K562 (cell line): ENCODE data around the gene B3GALT6. TPM values are rescaled to one million over a fixed set of nuclear protein-coding genes. Genes with fewer than 3 reads are reported as not detected.

Experiments
- ATAC-seq: fragments of 200-7000 bp; cut with Tn5 transposase; 3 replicates; pipeline ENCODE4 v1.9.1; 2020; ENCODE audit warnings: moderate library complexity
- BruUV-seq: library from RNA; stranded (reverse); fragments of 400-500 nt; replicated peaks from 2 replicates; lab custom pipeline; 2021; lab: Mats Ljungman, UMichigan
- CTCF ChIA-PET: fragments of 300-600 bp; formaldehyde crosslinking; extraction: SDS; loops from one replicate; lab custom pipeline; 2021; ENCODE audit warnings: low intra/inter-chr PET ratio; lab: Yijun Ruan, JAX
- POLR2A ChIA-PET: fragments of 300-600, 350-650 bp; sonication (Branson Sonifier 250); formaldehyde crosslinking; extraction: SDS; loops from one replicate; lab custom pipeline; 2021; ENCODE audit warnings: antibody characterized with exemption, inconsistent platforms; lab: Yijun Ruan, JAX
- DNase-seq, 4 experiments: peaks; one replicate each; pipeline versions ENCODE4 v3.0.0 to v3.0.0-alpha.2; 2011 to 2018; ENCODE audit warnings: low spot score in 3 of 4, mixed read lengths in 3 of 4; ENCODE audit errors: extremely low read depth in 1 of 4
- FAIRE-seq: peaks from 2 replicates; lab custom pipeline; 2011; peaks lifted over from hg19 to GRCh38; lab: Jason Lieb, UNC
- H2AFZ ChIP-seq: 2 replicates; pipeline ENCODE4 v1.6.0; 2011; ENCODE audit warnings: low read depth, low read length, control low read depth, inconsistent platforms
- H3K27ac ChIP-seq: fragments of 200-600 bp; 3 replicates; pipeline ENCODE4 v1.8.0; 2011; ENCODE audit warnings: low read depth, mild to moderate bottlenecking, control low read depth, inconsistent platforms, low read length, moderate library complexity, mixed read lengths; ENCODE audit errors: extremely low read depth
- H3K27me3 ChIP-seq, 2 experiments: fragments of 300-600 bp in 1 of 2; 2 replicates in 1 of 2; 3 replicates in 1 of 2; pipeline versions ENCODE4 v1.6.0 to v1.8.0; 2011; ENCODE audit warnings: inconsistent platforms in 2 of 2, low read length in 2 of 2, mild to moderate bottlenecking in 1 of 2, mixed read lengths in 1 of 2, moderate library complexity in 1 of 2; ENCODE audit not compliant: control insufficient read depth in 2 of 2, insufficient read depth in 2 of 2
- H3K36me3 ChIP-seq: fragments of 300-600 bp; 3 replicates; pipeline ENCODE4 v1.8.0; 2011; ENCODE audit warnings: mild to moderate bottlenecking, low read length, inconsistent platforms; ENCODE audit not compliant: control insufficient read depth, insufficient read depth
- H3K4me1 ChIP-seq, 2 experiments: fragments of 200-600 bp in 1 of 2; replicated peaks in 1 of 2; 2 replicates in 1 of 2; 3 replicates in 1 of 2; pipeline versions ENCODE4 v1.5.1 to v1.8.0; 2011; ENCODE audit warnings: inconsistent platforms in 2 of 2, low read length in 2 of 2, mild to moderate bottlenecking in 1 of 2, mixed read lengths in 1 of 2, moderate library complexity in 1 of 2; ENCODE audit not compliant: control insufficient read depth in 2 of 2, insufficient read depth in 2 of 2
- H3K4me2 ChIP-seq: 2 replicates; pipeline ENCODE4 v1.6.1; 2011; ENCODE audit warnings: low read length, control low read depth, inconsistent platforms, mixed read lengths; ENCODE audit not compliant: insufficient read depth
- H3K4me3 ChIP-seq: fragments of 200-600 bp; sonication (generic), shearing (Covaris generic); 2 replicates; pipeline ENCODE4 v1.5.1; 2016; ENCODE audit warnings: control low read depth, inconsistent platforms
- H3K79me2 ChIP-seq: fragments of 200-600 bp; 3 replicates; pipeline ENCODE4 v1.8.0; 2011; ENCODE audit warnings: low read length, inconsistent platforms; ENCODE audit not compliant: control insufficient read depth, insufficient read depth
- H3K9ac ChIP-seq, 2 experiments: 2 replicates each; pipeline versions ENCODE4 v1.6.0 to v1.6.1; 2011; ENCODE audit warnings: low read depth in 2 of 2, low read length in 2 of 2, control low read depth in 1 of 2, inconsistent platforms in 1 of 2, mild to moderate bottlenecking in 1 of 2, mixed read lengths in 1 of 2; ENCODE audit not compliant: insufficient read depth in 1 of 2
- H3K9me1 ChIP-seq: one replicate; pipeline ENCODE4 v1.6.0; 2011; ENCODE audit warnings: inconsistent platforms, mild to moderate bottlenecking, low read length, moderate library complexity; ENCODE audit not compliant: control insufficient read depth, insufficient read depth
- H3K9me3 ChIP-seq: replicated peaks from 2 replicates; pipeline ENCODE4 v1.5.1; 2011; ENCODE audit warnings: low read depth, low read length, inconsistent platforms; ENCODE audit not compliant: control insufficient read depth, insufficient read depth
- H4K20me1 ChIP-seq: replicated peaks from 2 replicates; pipeline ENCODE4 v1.6.1; 2011; ENCODE audit warnings: low read length, inconsistent platforms, mixed read lengths; ENCODE audit not compliant: control insufficient read depth, insufficient read depth
- CREM ChIP-seq: IDR thresholded peaks from 2 replicates; pipeline ENCODE4 v1.6.1; 2014; ENCODE audit warnings: antibody characterized with exemption, low read depth
- DIDO1 ChIP-seq: fragments of 450-650 bp; IDR thresholded peaks from 2 replicates; pipeline ENCODE4 v1.6.1; 2016; ENCODE audit warnings: low read depth, missing biosample characterization, missing genetic modification characterization
- ELF1 ChIP-seq: fragments of 200-800 bp; sonication (Bioruptor generic); IDR thresholded peaks from 2 replicates; pipeline ENCODE4 v1.6.1; 2016; ENCODE audit warnings: missing genetic modification characterization, missing compliant biosample characterization
- MAFK ChIP-seq: IDR thresholded peaks from 2 replicates; pipeline ENCODE4 v1.6.1; 2011; ENCODE audit warnings: low read length, improper control_type of control experiment
- MAZ ChIP-seq, 2 experiments: fragments of 450-650 bp in 1 of 2; sonication (generic) in 1 of 2; formaldehyde crosslinking; IDR thresholded peaks in 1 of 2; conservative IDR thresholded peaks in 1 of 2; 2 replicates each; pipeline versions ENCODE4 v1.4.0 to v1.5.0; 2020; ENCODE audit warnings: mild to moderate bottlenecking in 1 of 2, missing genetic modification reagents in 1 of 2
- PHB2 ChIP-seq: fragments of 450-650 bp; IDR thresholded peaks from 2 replicates; pipeline ENCODE4 v1.6.1; 2017; ENCODE audit warnings: low read depth
- PHF21A ChIP-seq: fragments of 450-650 bp; IDR thresholded peaks from 2 replicates; pipeline ENCODE4 v1.6.1; 2017; ENCODE audit warnings: low read depth, borderline replicate concordance
- SIN3B ChIP-seq: fragments of 450-650 bp; IDR thresholded peaks from 2 replicates; pipeline ENCODE4 v1.6.1; 2017; ENCODE audit warnings: low read depth, mild to moderate bottlenecking, moderate library complexity
- WHSC1 ChIP-seq: IDR thresholded peaks from one replicate; pipeline ENCODE4 v1.6.1; 2012; ENCODE audit warnings: low read length, control low read depth, inconsistent platforms
- WGBS: fragments of 100-300 bp; shearing (Covaris generic); methylation state at CpG from one replicate; pipeline ENCODE4 v1.1.6; 2016; ENCODE audit warnings: low coverage, mixed read lengths; ENCODE audit not compliant: insufficient coverage; ENCODE audit errors: missing lambda C conversion rate; 5-methylcytosine and 5-hydroxymethylcytosine counted together
- in situ Hi-C: fragments of 300-500 bp; cut with MboI; formaldehyde crosslinking; loops from 4 replicates; pipeline ENCODE4 v1.15.0; 2018; ENCODE audit warnings: inconsistent platforms, mixed read lengths
- intact Hi-C: fragments of 100-400 bp; cut with micrococcal nuclease; formaldehyde crosslinking; loops from 2 replicates; pipeline ENCODE4 v1.14.2; 2022
- polyA plus RNA-seq, 8 experiments: library from polyadenylated mRNA; depleted of rRNA in 4 of 8; stranded (reverse) in 5 of 8; unstranded in 3 of 8; fragments of >200 nt; fragmentation: Nextera tagmentation in 2 of 8; fragmentation: Illumina TruSeq in 1 of 8; extraction: Ambion mirVana in 2 of 8; extraction: Trizol in 1 of 8; gene quantifications; 2 replicates each; pipeline versions ENCODE4 v1.2.1 to v1.2.3, GENCODE V29; 2011 to 2014; ENCODE audit warnings: inconsistent platforms in 1 of 8, missing spikeins in 1 of 8
- total RNA-seq, 7 experiments: library from RNA; depleted of rRNA in 6 of 7; stranded (reverse); fragments of >200 nt in 6 of 7; fragmentation: Illumina TruSeq in 2 of 7; extraction: Trizol in 2 of 7; gene quantifications; 2 replicates each; pipeline versions ENCODE4 v1.2.1 to v1.2.3, GENCODE V29; 2011 to 2021; ENCODE audit warnings: low replicate concordance in 1 of 7

The B3GALT6 gene
- total and polyA plus RNA-seq, 9 of the 15 experiments (the other 6 are each of a cell fraction or from before 2014, with no cell fraction given): 0.68 to 29.8 (median 9.9) TPM

- intact Hi-C loops: no loop called here
- Histone ChIP-seq H3K4me1 (peaks cover 0 to 93% of the 10 kb centered on the region in 2 experiments; a peak in 4 of 5 replicates), H3K9me3 (no peaks in the 10 kb centered on the region), H3K79me2 (no peaks in the 10 kb centered on the region), H3K9ac (no peak overlapping the region), H3K27ac (no peak overlapping the region), H4K20me1 (no peaks in the 10 kb centered on the region), H2AFZ (no peak overlapping the region), H3K4me2 (no peak overlapping the region), H3K4me3 (no peak overlapping the region), H3K27me3 (no peaks in the 10 kb centered on the region), H3K36me3 (no peaks in the 10 kb centered on the region), H3K9me1 (no peaks in the 10 kb centered on the region)
- whole genome bisulfite sequencing: 18% methylated on average over 21 of the region's 27 CpGs
- TF ChIP-seq SIN3B (no peak), PHF21A (no peak), PHB2 (no peak), MAZ (CRISPR knock-in tag; conservative IDR thresholded peaks at IDR 0.05 in 1 of 2, IDR thresholded peaks at IDR 0.05 in 1 of 2) (no peak), ELF1 (tag) (no peak), WHSC1 (no peak), DIDO1 (tag) (no peak), MAFK (no peak), CREM (no peak)
- ATAC-seq (no peak), DNase-seq (peak in 2 of 4 experiments; percentile 66 to 69), FAIRE-seq (no peak)
- ChIA-PET POLR2A (interaction anchor here (0.6 to 0.7 kb wide), 2 partner anchors 15 to 205 kb away, joined by 3 to 4 read pairs; no protein-coding TSS in a partner anchor), CTCF (no interaction called here)
- BruUV-seq: no TSS peak
- in situ Hi-C loops: no loop called here
Measured at GRCh38 chr1:1202831-1203560, 29.0 kb upstream of the B3GALT6 start.
